GM18868 (cell line): ENCODE results near the gene DCBLD1.

Experiments
- ATAC-seq: cut with Tn5 transposase; IDR thresholded peaks from one replicate; pipeline ENCODE4 v1.9.1; 2021; ENCODE audit warnings: mild to moderate bottlenecking, moderate library complexity; ENCODE audit not compliant: unreplicated experiment

The DCBLD1 gene

GRCh38 chr6:117521791-117522502 is 39.5 kb downstream of the DCBLD1 start:
- ATAC-seq: no peak

- ATAC-seq: no peak
These were observed 43.1 kb downstream of the DCBLD1 start for GRCh38 chr6:117525607-117526006.

- ATAC-seq: no peak
These were observed 48.2 kb downstream of the DCBLD1 start for GRCh38 chr6:117530467-117531242.

GRCh38 chr6:117531346-117531745 is 48.9 kb downstream of the DCBLD1 start:
- no peak for ATAC-seq

- ATAC-seq: no peak
These were observed 49.6 kb downstream of the DCBLD1 start for GRCh38 chr6:117531809-117532725.

- no peak for ATAC-seq
These were observed 51.3 kb downstream of the DCBLD1 start for GRCh38 chr6:117533775-117534174.

- no peak for ATAC-seq
These were observed 52.5 kb downstream of the DCBLD1 start for GRCh38 chr6:117534974-117535373.

GRCh38 chr6:117536317-117536716 is 53.8 kb downstream of the DCBLD1 start:
- no peak for ATAC-seq

- ATAC-seq: no peak
These were observed 56.1 kb downstream of the DCBLD1 start for GRCh38 chr6:117538615-117539014.

GRCh38 chr6:117540670-117541069 is 58.2 kb downstream of the DCBLD1 start:
- ATAC-seq: no peak

GRCh38 chr6:117542493-117542892 is 60.0 kb downstream of the DCBLD1 start:
- ATAC-seq: no peak

GRCh38 chr6:117544716-117545115 is 62.2 kb downstream of the DCBLD1 start:
- ATAC-seq: no peak

GRCh38 chr6:117545161-117545595 is 62.7 kb downstream of the DCBLD1 start:
- ATAC-seq: no peak

- ATAC-seq: no peak
These were observed 64.2 kb downstream of the DCBLD1 start for GRCh38 chr6:117546674-117547073.

GRCh38 chr6:117547688-117548621 is 65.5 kb downstream of the DCBLD1 start:
- peak; percentile 52 for ATAC-seq

GRCh38 chr6:117548797-117549301 is 66.4 kb downstream of the DCBLD1 start:
- peak; percentile 53 for ATAC-seq

GRCh38 chr6:117549611-117550010 is 67.1 kb downstream of the DCBLD1 start:
- ATAC-seq: peak; percentile 27

- ATAC-seq: no peak
These were observed 67.7 kb downstream of the DCBLD1 start for GRCh38 chr6:117550078-117550600.

GRCh38 chr6:117550618-117551242 is 68.3 kb downstream of the DCBLD1 start:
- no peak for ATAC-seq
